NCI-H1092 treated with DMSO at 0.1 percent for 48 hours (cell line): ENCODE measurements around the gene CABCOCO1.

Source experiments
- DNase-seq: peaks from one replicate; lab custom pipeline; 2025; lab: John Stamatoyannopoulos, UW

Gene CABCOCO1, protein sequence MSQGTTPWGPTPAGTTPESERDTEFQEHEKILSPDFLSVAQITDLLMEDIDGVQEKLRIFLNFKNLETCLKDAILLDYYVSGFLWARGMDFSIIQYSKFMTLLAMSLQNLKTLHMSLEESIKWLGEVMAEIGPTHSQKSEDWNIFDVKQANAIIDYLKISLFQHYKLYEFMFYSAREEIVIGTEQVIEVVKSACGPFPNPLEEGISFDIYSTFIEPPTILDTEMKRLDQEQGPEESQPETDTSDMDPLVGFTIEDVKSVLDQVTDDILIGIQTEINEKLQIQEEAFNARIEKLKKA

DNA sequence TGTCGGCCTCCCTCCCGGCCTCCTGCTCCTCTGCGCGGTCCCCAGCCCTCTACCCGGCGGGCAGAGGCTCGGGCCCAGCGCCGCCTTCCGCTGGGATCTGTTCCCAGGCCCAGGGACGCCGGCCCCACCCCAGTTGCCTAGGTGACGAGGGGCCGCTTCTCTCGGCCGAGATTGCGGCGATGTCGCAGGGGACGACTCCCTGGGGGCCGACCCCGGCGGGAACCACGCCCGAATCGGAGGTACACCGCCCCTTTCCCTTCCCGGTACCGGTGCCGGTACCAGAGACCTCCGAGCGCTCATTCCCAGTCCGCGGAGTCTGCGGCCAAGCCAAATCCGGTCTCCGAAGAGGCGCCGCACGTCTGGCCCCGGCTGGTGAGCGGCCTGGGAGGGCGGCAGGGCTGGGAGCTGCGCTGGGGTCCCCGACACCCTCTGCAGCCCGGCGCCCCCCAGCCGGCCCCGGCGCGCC is at the start of gene CABCOCO1:
TSS of gene CABCOCO1 (plus strand) at position 136 of the 466 bp plus-strand sequence. CDS start at position 180, 44 bp downstream.
- DNase-seq: peak; percentile 57

DNA sequence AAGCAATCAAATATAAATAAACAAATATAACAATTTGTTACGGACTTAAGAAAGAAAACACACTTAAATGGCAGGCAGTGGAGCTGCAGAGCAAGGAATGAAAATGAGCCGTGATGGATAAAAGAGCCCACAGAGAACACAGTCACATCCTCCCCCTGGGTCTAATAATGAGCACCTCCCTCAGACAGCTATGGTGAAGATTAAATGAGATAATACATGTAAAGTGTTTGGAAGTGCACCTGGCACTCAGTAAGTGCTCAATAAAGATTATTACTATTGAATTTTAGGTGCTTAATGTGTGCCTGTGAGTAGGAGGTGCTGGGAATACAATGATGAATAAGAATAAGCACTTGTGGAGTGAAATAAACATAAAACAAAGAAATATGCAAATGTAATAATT is 49.1 kb upstream of the CABCOCO1 start:
- DNase-seq: no peak

DNA sequence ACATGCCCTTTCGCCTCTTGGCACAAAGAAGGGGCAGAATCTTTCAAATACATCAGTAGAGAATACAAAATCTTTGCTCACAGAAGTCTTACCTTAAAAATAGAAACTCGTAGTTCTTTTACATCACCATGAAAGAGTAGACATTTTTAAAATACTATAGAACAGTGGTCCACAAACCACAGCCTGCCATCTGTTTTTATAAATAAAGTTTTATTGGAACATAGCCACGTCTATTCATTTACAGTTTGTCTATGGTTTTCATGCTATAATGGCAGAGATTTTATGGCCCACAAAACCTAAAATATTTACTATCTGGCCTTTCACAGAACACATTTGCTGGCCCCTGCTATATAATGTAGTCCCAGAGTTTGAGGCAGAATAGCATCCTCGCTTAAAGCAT is 46.1 kb upstream of the CABCOCO1 start:
- no peak for DNase-seq

DNA sequence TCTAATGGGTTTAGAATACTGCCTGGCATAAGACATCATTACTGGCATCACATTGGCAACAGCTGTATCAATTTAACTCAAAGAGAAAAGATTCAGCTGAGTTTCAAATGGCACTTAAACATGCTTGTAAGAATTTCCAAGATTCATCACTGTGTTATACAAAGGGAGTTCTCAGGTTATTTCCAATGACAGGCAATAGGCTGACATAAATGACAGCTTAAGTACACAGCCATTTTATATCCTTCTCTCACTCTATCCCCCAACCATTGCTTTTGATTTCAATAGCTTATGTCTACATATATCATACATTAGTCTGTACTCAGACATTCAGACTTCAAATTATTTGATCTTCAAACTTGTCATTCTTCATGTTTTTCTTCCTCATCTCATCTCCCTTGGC is 45.5 kb upstream of the CABCOCO1 start:
- no peak for DNase-seq

DNA sequence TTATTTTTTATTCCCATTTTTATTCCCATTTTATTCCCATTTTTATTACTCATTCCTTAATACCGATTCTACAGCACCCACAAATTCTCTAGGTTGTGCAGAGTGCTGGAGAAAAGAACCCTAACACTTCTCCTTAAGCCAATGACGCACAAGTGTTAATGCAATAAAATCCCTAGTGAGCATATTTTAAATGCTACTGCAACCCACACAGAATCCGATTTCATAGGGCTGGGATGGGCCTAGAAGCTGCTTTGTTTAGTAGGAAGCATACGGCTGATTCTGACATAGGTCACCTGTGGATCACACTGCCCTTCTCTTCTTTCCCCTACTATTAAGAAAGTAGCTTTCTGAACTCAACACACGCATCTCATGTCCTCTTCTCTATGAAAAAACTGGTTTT is 45.1 kb upstream of the CABCOCO1 start:
- no peak for DNase-seq

DNA sequence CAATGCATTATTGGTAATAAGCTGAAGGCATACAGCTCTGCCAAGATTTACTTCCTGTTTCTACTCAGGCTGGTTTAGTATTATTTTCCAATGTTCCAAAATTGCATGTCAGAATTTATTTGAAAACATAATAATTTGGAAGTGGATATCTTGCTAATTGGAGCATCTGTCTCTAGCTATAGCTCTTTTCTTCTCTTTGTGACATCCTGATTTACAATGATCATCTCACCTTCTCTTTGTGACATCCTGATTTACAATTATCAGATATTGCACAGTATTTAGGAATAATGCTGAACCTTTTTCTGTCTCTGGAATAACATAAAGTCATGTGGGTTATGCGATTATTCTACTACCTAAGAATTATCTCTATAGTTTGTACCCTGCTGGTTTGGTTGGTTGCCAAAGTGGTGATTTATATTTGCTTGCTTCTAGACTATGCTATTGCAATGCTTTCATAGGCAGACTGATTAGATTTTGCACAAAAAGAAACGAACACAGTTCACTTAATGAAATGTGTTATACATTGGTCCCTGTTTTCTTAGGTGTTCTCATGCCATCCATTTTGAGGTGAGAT is 44.3 kb upstream of the CABCOCO1 start:
- no peak for DNase-seq

DNA sequence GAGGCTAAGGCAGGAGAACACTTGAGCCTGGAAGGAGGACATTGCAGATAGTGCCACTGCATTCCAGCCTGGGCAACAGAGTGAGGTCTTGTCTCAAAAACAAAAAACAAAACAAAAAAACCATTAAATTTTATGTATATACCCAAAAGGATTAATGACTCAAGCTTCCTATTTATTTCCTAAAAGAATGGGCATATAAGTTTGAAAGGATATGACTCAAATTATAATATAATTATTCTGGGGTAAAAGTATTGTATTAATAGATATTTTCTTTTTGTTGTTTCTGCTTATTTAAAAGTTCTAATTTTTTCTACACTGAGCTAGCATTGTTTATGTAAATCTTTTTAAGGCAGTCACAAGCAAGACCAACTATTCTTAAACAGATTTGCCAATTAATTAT is 42.2 kb upstream of the CABCOCO1 start:
- DNase-seq: no peak

DNA sequence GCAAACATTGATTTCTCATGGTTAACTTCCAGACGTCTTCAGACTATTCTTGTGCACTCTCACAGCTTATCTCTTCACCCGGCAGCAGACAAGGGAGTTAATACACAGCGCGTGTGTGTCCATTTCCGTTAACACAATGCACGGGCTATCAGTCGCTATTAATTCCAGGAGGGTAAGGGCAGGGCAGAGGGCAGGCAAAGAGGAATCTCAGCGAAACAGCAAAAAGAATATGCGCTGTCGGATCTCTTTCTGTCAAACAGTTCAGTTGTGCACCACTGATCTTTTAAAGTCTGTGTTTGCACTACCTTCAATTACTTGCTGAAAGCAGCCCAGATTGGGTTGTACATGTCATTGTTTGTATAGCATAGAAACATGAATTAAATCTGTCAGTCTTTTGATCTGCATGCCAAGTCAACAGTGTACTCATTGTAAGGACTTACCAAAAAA is 41.1 kb upstream of the CABCOCO1 start:
- DNase-seq: peak; percentile 70

DNA sequence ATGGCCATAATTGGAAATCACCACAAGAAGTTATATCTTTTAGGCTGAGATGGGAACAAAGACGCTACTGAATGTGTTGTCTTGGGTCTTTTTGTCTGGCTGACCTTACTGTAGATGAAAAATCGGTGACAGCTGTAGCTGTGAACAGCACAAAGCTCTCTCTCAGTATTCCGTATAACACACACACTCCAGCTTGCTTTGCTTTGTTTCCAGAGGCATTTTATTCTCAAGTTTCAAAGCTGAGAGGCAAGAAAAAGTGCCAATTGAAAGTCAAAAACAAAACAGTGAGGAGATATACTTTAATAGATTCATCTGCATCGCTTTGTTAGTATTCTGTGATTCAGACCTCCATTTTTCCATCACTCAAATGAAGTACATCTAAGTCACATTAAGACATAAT is 39.6 kb upstream of the CABCOCO1 start:
- DNase-seq: peak; percentile 26

DNA sequence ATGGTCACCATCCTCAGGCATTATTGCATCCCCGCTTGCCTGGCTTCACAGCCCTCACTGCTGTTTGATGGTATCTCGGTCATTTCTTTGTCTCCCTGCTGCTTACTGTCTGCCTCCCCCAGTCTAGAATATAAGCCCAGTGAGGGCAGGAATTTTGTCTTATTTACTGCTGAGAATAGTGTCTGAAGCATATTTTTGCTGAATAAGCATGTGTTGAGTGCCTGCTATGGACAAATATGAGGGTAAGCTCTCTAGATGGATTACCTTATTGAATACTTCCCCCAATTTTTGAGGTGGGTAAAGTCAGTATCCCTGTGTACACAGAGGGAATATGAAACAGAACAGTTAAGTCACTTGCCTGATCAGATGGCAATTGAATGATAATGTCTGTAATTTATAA is 36.5 kb upstream of the CABCOCO1 start:
- DNase-seq: no peak

DNA sequence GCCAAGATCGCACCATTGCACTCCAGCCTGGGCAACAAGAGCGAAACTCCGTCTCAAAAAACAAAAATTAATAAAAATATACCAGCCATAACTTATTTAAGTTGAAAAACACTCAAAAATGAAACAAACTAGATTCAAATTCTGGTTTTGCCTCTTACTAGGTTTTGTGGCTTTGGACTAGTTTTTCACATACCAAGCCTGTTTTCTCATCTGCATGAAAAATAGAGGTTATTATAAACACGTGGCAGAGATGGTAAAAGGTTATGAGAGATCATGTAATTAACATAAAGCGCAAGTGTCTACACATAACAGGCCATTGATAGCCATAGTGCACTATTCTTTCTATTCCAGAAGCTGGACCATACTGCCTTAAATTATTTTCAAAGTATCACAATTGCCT is 35.5 kb upstream of the CABCOCO1 start:
- no peak for DNase-seq

DNA sequence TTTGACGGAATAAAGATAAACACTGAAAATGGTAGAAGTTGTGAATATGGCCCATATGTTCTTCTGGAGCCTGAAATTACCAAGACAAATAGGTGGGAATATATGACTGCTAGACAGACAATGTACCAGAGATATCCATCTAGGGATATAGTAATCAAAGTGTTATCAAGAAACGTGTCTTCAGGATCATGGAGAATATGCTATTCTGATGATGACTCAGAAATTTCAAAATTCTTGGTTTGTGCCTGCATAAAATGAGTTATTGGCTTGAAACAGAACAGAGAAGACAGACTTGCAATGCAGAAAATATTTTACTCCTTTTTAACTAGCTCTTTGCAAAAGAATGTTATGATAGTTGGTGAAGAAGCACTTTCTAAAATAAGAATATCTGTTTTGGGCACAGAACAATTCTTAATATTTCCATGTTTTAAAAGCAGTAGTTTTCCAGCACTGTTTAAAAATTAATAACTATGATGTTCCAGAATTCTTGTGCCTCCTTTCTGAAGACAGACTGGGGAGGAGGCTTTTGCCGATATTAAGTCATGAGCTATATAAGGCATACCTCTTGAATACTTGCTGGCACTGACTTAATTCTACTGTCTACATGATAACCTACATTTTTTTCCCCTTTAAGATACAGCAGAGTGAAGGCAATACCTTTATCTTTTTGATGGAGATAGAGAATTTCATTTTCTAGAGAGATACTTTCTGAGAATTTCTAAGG is 34.4 kb upstream of the CABCOCO1 start:
- DNase-seq: no peak

DNA sequence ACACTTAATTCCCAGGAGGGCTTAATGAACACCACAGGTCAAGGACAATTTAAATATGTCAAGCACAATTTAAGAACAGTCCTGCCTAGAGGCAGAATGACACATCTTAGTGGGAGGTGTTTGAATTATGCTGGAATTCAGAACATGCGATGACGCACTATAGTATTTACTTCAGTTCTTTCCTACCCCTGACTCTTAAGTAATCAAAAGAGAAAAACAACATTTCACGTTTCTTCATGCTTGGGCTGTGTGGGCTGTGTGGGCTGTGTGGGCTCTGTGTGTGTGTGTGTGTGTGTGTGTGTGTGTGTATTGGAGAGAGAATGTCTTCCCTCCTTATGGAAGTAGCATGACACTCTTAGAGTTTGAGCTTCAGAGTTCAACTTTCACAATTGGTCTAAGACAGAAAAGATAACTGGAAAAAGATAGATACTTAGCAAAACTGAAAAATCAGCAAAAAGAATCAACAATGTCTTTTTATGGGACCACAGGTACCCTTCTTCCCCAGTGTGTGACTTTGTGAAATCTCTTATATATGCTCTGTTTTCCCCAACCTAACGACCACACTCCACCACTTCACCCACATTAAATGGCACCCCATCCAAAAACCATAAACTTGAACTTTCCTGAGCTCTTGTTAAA is 33.7 kb upstream of the CABCOCO1 start:
- no peak for DNase-seq

DNA sequence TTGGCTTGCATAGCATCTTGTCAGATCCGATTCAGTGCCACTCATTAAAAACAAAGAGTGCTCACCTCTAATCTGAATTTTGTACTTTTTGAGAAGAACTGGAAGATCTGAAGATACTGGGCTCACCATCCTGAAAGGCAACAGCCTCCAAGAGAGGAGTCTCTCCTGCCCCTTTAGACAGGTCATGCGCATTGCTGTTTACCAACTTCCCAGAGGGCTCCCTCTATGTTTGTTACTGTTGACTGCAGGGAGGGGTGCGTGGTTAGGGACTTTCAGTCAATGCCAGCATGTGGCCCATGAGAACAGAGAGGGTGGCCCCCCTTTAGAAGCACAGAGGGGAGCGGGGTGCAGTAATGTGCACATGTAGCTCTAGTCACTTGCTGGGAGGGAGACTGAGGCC is 33.2 kb upstream of the CABCOCO1 start:
- no peak for DNase-seq

DNA sequence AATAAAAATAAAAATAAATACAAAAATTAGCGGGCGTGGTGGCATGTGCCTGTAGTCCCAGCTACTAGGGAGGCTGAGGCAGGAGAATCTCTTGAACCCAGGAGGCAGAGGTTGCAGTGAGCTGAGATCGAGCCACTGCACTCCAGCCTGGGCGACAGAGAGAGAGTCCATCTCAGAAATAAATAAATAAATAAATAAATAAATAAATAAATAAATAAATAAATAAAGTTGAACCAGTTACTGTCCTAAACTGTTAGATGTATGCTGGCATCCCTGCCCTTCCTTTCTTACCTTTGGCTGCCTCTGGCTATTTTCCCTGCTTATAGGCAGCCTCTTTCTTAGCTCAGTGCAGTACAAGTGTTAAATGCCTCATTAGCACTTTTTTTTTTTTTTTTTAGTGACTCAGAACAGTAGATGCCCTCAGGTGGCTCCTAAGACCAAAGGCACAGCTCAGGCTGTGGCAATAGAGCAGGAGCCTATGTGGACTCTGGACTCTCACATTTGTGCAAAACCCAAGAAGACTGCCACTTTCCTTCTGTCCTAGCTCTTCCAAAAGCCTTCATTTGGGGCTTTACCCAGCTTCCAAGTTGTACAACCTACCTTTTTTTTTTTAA is 30.6 kb upstream of the CABCOCO1 start:
- DNase-seq: no peak

DNA sequence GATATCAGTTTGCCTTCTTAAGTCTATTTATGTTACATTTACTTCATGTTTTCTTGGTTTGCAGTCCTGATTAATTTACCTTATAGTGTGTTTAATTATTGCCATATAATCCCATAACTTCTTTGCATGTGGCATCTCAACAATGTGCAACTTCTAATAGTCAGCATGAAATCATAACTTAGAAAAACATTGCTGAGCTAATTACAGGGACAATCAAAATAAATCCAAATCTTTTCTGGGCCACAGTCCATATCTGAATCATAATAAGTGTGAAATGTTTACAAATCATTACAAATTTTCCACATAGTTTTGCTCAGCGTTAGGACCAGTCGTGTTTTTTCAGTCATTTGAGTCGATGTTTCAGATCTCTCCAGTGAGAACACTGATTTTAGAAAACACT is 29.1 kb upstream of the CABCOCO1 start:
- no peak for DNase-seq

DNA sequence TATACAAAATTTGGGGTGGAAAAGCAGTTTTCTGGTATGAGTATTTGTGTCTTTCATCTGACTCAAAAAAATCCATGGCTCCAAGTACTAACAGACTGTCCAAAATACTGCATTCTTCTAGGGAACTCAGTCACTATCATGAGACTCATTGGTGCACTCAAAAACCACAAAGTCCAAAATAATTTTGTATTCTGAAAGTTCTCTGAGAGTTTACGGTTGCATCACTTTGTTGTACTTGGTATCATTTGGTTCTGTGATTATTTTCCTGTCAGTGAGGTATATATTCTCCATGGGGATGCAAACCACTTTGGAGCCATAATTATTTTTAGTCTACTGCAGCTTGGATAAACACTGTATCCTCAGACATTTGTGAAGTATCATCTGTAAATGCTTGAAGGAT is 28.0 kb upstream of the CABCOCO1 start:
- no peak for DNase-seq

DNA sequence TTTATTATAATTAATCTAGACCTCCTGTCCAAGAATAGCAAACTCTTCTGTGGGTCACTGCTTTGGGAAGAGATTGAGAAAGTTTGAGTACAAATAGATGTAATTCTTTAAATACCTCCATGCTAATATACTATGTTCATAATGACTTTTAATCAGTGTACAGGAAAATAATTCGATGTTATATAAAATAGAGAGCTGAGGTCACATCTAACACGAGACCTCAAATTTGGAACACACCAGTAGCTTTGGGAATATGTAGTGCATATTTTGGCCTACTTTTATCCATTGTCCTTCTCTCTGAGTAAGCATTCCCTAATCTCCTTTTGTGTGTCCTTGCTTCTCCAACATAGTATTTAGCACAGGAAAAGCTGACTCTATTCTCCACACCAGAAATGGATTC is 27.3 kb upstream of the CABCOCO1 start:
- no peak for DNase-seq

DNA sequence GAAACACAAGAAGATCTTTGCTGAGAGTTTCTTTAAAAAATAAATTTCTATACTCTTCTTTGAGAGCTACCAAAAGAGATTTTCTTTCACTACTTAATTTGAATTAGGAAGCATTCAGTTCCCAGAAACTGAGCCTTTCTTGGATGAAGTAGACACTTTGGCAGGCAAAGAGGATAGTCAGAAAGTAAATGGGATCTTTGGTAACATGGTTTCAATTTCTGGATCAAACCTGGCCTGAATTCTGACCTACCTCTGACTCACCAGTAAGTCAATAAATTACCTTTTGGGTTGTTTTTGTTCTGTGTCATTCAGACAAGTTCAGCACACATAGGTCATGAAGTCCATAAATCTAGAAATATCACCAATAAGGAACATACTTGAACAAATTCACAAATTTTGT is 26.8 kb upstream of the CABCOCO1 start:
- no peak for DNase-seq

DNA sequence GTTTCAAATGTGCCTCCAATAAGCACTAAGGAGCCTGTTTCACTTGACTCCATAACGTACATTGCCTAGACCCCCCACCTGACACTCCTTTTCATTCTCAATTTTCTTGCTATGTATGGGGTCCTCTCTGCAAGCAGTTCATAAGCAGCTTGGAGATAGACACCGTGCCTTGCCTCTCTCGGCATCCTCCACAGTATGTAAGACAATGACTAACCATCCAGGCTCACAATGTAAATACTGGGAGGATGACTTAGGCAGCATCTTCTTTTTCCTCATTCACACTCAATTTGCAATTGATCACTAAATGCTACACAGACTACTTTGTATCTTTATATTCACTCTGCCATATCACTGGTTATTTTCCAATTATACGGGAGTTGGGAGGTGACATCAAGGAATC is 22.8 kb upstream of the CABCOCO1 start:
- DNase-seq: no peak

DNA sequence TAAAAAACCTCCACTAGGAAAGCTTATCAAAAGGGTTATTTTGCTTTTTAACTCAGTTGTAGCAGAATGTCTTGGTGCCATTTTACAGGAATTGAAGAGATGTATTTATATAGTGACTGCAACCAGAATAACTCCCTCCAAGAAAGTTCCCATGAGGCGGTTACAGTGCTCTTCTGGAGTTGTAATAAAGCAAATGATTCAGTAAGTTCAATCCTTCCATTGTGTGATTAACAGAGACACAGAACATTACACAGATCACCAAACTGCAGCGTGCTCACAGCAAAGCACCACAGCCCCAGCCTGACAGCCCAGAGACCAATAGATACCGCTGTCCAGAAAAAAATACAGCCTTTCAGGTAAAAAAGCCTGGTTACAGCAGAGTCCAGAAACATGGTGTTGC is 21.9 kb upstream of the CABCOCO1 start:
- DNase-seq: no peak

DNA sequence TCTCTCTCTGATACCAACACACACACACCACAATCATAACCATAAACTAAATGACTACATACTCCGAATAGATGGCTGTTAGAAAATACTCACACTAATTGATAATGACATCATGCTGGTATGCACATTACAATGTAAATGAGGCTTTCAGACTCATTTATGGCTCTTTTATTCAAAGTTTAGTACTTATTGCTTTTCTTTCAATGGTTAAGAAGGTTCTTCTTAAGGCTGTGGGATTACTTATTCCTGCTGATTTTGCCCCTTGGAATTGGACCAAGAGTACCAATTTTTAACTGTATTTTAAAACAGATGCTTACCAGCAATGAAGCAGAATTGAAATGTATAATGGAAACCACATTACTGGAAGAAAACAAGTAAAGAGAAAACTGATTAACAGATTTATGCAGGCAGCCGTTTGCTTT is 20.6 kb upstream of the CABCOCO1 start:
- DNase-seq: no peak
